ENCODE data around the gene DENND2D. TPM values are rescaled to one million over a fixed set of nuclear protein-coding genes. Genes with fewer than 3 reads are reported as not detected.

The DENND2D gene
- total RNA-seq, 3 donors from 2014 or later = 27.7 to 70.8 (median 34.4) TPM

DNA sequence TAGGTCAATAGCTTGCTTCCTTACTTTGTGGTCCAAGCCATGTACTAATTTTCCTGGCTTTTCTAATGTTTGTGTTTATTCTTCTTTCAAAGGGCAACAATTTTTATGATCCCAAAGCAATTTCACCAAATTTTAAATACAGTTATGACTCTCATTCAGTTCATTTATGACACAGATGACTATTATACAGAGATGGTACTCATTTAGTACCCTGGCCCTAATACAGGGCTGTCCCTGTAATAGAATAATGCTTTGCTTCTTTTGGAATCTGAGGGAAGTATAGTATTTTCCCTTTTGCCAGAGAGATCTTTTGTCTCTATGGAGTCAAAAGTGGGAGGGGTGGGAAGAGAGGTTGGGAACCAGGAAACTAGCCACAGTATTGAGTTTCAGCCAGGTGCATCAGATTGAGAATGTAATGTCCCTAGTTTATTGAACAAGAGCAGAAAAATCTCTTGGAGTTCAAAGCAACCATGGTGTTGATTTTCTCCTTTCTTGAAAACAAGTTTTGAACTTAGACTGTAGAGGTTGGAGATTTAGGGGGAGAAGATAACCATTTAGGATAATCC lies 20.4 kb downstream of the DENND2D start:
- Histone ChIP-seq H3K4me3 (no peak overlapping the region), H3K9me3 (no peaks in the 10 kb centered on the region), H3K36me3 (peaks cover 2% of the 10 kb centered on the region), H3K27ac (no peak overlapping the region), H3K4me1 (no peaks in the 10 kb centered on the region), H3K27me3 (no peaks in the 10 kb centered on the region)
- TF ChIP-seq POLR2A (IDR thresholded peaks at IDR 0.05) = no peak
- no peak for TF ChIP-seq CTCF (IDR thresholded peaks at IDR 0.05)
- TF ChIP-seq POLR2AphosphoS5 (IDR thresholded peaks at IDR 0.05) = no peak
- no peak for DNase-seq (ENCODE audit: low spot score in 2 of 2)
- intact Hi-C loops (cut with DNase I; ENCODE audit: low total_unique reads) = no loop called here

DNA sequence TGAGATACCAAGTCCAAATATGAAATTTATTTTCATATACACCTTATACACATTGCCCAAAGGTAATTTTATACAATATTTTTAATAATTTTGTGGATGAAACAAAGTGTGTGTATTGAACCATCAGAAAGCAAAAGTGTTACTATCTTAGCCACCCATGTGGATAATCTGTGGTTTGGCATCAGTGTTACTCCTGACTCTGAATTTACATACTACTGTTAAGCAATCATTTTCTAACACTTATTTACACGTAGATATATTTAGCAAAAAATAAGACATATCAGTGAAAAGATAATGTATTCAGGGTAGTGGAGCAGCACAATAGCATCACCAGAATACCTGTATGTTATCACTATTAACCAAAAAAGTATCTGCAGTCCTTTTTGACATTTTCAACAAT lies 23.8 kb downstream of the DENND2D start:
- Histone ChIP-seq H3K27me3 (no peaks in the 10 kb centered on the region), H3K27ac (no peak overlapping the region), H3K9me3 (no peaks in the 10 kb centered on the region), H3K4me1 (no peaks in the 10 kb centered on the region), H3K4me3 (no peak overlapping the region), H3K36me3 (peaks cover 2% of the 10 kb centered on the region)
- TF ChIP-seq CTCF (IDR thresholded peaks at IDR 0.05) (no peak), POLR2AphosphoS5 (IDR thresholded peaks at IDR 0.05) (no peak), POLR2A (IDR thresholded peaks at IDR 0.05) (no peak)
- intact Hi-C loops (cut with DNase I; ENCODE audit: low total_unique reads) = no loop called here
- DNase-seq (ENCODE audit: low spot score in 2 of 2) = no peak

DNA sequence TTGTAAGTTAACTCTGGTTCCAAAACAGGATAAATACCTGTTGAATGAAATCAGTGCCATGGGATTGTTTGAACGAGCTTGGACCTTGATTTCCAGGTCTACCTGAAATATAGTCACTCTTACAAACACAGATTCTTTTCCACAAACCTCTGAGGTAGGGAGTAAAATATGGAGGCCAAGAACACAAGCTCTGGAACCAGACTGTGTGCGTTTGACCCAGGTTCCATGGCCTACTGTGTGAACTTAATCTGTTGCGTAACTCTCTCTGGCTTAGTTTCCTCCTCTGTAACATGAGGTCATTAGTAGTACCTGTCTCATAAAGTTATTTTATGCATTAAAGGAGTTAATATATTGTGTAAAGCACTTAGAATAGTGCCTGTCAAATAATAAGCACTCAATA lies 25.1 kb downstream of the DENND2D start:
- no peak for TF ChIP-seq POLR2A (IDR thresholded peaks at IDR 0.05)
- Histone ChIP-seq H3K4me1 (no peaks in the 10 kb centered on the region), H3K27ac (no peak overlapping the region), H3K9me3 (no peaks in the 10 kb centered on the region), H3K36me3 (peaks cover 2% of the 10 kb centered on the region), H3K4me3 (no peak overlapping the region), H3K27me3 (no peaks in the 10 kb centered on the region)
- intact Hi-C loops (cut with DNase I; ENCODE audit: low total_unique reads) = no loop called here
- DNase-seq (ENCODE audit: low spot score in 2 of 2) = no peak

DNA sequence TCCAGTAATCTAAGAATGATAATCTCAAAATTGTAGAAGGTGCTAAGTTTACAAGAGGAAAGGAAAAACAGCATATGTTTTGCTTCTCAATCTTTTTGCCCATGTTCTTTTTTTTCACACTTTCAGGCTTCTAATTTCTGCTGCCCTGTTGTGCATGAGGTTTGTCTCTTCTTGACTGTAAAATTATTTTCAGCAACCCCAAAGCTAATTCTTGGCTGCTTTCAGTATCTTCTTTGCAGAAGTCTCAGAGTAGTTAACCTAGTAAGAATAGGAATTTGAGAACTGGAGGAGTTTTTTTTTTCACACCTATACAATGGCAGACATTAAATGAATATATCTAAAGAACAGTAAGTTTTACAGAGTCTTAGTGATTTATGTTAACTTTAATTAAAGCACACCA lies 26.4 kb downstream of the DENND2D start:
- Histone ChIP-seq H3K27ac (no peak overlapping the region), H3K4me1 (no peaks in the 10 kb centered on the region), H3K27me3 (no peaks in the 10 kb centered on the region), H3K9me3 (no peaks in the 10 kb centered on the region), H3K4me3 (no peak overlapping the region), H3K36me3 (peaks cover 2% of the 10 kb centered on the region)
- TF ChIP-seq CTCF (IDR thresholded peaks at IDR 0.05) = no peak
- no peak for TF ChIP-seq POLR2AphosphoS5 (IDR thresholded peaks at IDR 0.05)
- no peak for TF ChIP-seq POLR2A (IDR thresholded peaks at IDR 0.05)
- intact Hi-C loops (cut with DNase I; ENCODE audit: low total_unique reads) = no loop called here
- no peak for DNase-seq (ENCODE audit: low spot score in 2 of 2)

DNA sequence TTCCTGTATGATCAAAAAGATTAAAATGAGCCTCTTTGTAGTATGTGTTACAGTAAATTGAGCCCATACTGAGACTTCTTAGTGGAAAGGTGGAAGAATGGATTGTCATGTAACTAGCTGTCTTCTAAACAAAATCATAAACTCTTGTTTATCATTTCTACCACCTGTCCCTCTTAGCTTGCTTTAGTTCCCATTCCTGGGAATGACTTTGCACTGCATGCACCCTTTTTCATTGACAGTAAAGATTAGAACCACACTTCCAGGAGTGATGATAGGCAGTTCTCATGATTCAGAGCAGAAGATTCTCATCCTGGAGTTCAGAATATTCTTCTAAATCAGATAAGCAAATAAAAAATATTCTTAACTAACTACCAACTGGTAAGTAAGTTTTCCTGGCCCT lies 28.0 kb downstream of the DENND2D start:
- no peak for DNase-seq (ENCODE audit: low spot score in 2 of 2)
- Histone ChIP-seq H3K27ac (no peak overlapping the region), H3K27me3 (no peaks in the 10 kb centered on the region), H3K4me1 (no peaks in the 10 kb centered on the region), H3K9me3 (no peaks in the 10 kb centered on the region), H3K4me3 (no peak overlapping the region), H3K36me3 (peaks cover 1% of the 10 kb centered on the region)
- TF ChIP-seq CTCF (IDR thresholded peaks at IDR 0.05) = no peak
- TF ChIP-seq POLR2A (IDR thresholded peaks at IDR 0.05) = no peak
- no peak for TF ChIP-seq POLR2AphosphoS5 (IDR thresholded peaks at IDR 0.05)
- intact Hi-C loops (cut with DNase I; ENCODE audit: low total_unique reads) = no loop called here

DNA sequence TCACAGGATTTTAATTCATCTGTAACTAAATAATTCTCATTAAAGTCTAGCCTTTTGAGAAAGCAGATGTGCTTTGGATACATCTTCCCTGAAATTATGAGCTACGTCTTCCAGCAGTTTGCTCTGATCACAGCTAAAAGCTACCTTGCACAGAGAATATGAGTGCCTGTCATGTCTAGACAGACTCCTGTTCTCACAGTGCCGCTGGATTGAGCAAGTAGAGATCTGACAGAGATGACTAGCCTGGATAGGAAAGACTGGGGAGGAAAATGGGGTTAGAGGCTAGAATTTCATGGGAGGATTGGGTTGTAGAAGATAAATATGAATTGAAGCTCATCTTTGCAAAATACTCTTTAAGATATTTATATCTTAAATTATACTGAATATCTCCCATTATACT lies 36.3 kb downstream of the DENND2D start:
- intact Hi-C loops (cut with DNase I; ENCODE audit: low total_unique reads) = no loop called here
- TF ChIP-seq CTCF (IDR thresholded peaks at IDR 0.05) (no peak), POLR2AphosphoS5 (IDR thresholded peaks at IDR 0.05) (no peak), POLR2A (IDR thresholded peaks at IDR 0.05) (no peak)

More for the DNA sequence above, 36.3 kb downstream of the DENND2D start:
- H3K4me3 ChIP-seq = no peak overlapping the region
- H3K27ac ChIP-seq = no peak overlapping the region
- no peaks in the 10 kb centered on the region for H3K27me3 ChIP-seq
- no peaks in the 10 kb centered on the region for H3K9me3 ChIP-seq
- H3K4me1 ChIP-seq = no peaks in the 10 kb centered on the region
- no peaks in the 10 kb centered on the region for H3K36me3 ChIP-seq
- no peak for DNase-seq (ENCODE audit: low spot score in 2 of 2)

All from breast epithelium (tissue), 4 donors.